Activated B cell treated with CpG ODN at 0.5 μM for 24 hours (primary cell): ENCODE data around the gene ADCY2. TPM values are rescaled to one million over a fixed set of nuclear protein-coding genes. Genes with fewer than 3 reads are reported as not detected.

Source experiments
- ATAC-seq: fragments of 200-7000 bp; cut with Tn5 transposase; one replicate; pipeline ENCODE4 v1.10.0; 2021; ENCODE audit warnings: low read depth, mild to moderate bottlenecking, moderate library complexity
- CTCF ChIA-PET: fragments of 350-600 bp; sonication (Branson Sonifier 250); formaldehyde crosslinking; loops from one replicate; lab custom pipeline; 2021; ENCODE audit warnings: antibody characterized with exemption; lab: Charles Lee
- POLR2A ChIA-PET: fragments of 350-600 bp; sonication (Branson Sonifier 250); formaldehyde crosslinking; loops from one replicate; lab custom pipeline; 2021; ENCODE audit warnings: antibody characterized with exemption; lab: Charles Lee
- DNase-seq: peaks from one replicate; pipeline ENCODE4 v3.0.0; 2022
- H3K27ac Mint-ChIP-seq: one replicate; pipeline ENCODE4 v1.8.0; 2020; ENCODE audit warnings: mixed read lengths
- H3K27me3 Mint-ChIP-seq: one replicate; pipeline ENCODE4 v1.8.0; 2021; ENCODE audit warnings: mixed read lengths
- H3K36me3 Mint-ChIP-seq: one replicate; pipeline ENCODE4 v1.8.0; 2021; ENCODE audit warnings: low read depth, mixed read lengths
- H3K4me1 Mint-ChIP-seq: one replicate; pipeline ENCODE4 v1.8.0; 2021; ENCODE audit warnings: mixed read lengths
- H3K4me3 Mint-ChIP-seq: one replicate; pipeline ENCODE4 v1.8.0; 2020; ENCODE audit warnings: mild to moderate bottlenecking, mixed read lengths
- H3K9me3 Mint-ChIP-seq: one replicate; pipeline ENCODE4 v1.8.0; 2020; ENCODE audit warnings: mixed read lengths
- intact Hi-C: fragments of 100-400 bp; cut with micrococcal nuclease; formaldehyde crosslinking; loops from one replicate; pipeline ENCODE4 v1.15.1; 2024
- total RNA-seq: library from RNA; stranded (reverse); gene quantifications from 2 replicates; pipeline ENCODE4 v1.2.3, GENCODE V29; 2022
- TF ChIP-seq, protein P1 (sequence below): fragments of 200-600 bp; IDR thresholded peaks from one replicate; pipeline ENCODE4 v1.8.0; 2022; ENCODE audit warnings: antibody characterized with exemption, mild to moderate bottlenecking

The ADCY2 gene
- total RNA-seq, 1 donor from 2014 or later: not detected

DNA sequence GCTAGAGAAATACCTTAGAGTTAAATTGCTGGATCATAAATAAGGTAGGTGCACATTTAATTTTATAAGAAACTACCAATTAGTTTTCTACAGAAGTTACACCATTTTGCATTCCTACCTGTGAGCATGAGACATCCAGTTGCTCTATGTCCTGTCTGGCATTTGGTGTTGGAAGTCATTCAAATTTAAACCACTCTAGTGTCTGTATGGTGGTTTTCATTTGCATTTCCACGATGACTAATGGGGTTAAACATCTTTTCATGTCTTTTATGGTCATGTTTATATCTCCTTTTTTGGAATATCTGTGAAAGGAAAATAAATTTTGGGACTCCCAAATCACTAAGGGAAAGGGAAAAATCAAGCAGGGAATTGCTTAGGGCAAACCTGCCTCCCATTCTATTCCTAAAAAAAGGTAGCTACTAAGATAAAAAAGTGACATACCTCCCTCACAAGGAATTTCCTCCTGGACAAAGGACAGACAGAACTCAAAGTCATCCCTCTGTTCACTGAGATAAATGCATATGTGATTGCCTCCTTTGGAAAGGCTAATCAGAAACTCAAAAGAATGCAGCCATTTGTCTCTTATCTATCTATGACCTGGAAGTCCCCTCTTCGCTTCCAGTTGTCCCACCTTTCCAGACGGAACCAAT, 31.6 kb upstream of the ADCY2 start:
- no peak for DNase-seq
- H3K27ac Mint-ChIP-seq: no peak overlapping the region
- no peaks in the 10 kb centered on the region for H3K4me1 Mint-ChIP-seq
- TF ChIP-seq, protein P1, sequence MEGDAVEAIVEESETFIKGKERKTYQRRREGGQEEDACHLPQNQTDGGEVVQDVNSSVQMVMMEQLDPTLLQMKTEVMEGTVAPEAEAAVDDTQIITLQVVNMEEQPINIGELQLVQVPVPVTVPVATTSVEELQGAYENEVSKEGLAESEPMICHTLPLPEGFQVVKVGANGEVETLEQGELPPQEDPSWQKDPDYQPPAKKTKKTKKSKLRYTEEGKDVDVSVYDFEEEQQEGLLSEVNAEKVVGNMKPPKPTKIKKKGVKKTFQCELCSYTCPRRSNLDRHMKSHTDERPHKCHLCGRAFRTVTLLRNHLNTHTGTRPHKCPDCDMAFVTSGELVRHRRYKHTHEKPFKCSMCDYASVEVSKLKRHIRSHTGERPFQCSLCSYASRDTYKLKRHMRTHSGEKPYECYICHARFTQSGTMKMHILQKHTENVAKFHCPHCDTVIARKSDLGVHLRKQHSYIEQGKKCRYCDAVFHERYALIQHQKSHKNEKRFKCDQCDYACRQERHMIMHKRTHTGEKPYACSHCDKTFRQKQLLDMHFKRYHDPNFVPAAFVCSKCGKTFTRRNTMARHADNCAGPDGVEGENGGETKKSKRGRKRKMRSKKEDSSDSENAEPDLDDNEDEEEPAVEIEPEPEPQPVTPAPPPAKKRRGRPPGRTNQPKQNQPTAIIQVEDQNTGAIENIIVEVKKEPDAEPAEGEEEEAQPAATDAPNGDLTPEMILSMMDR: no peak
- intact Hi-C loops: no loop called here
- ChIA-PET CTCF (no interaction called here), POLR2A (no interaction called here)
- H3K36me3 Mint-ChIP-seq: no peaks in the 10 kb centered on the region
- H3K9me3 Mint-ChIP-seq: no peaks in the 10 kb centered on the region
- no peak overlapping the region for H3K4me3 Mint-ChIP-seq
- H3K27me3 Mint-ChIP-seq: no peaks in the 10 kb centered on the region
- no peak for ATAC-seq

DNA sequence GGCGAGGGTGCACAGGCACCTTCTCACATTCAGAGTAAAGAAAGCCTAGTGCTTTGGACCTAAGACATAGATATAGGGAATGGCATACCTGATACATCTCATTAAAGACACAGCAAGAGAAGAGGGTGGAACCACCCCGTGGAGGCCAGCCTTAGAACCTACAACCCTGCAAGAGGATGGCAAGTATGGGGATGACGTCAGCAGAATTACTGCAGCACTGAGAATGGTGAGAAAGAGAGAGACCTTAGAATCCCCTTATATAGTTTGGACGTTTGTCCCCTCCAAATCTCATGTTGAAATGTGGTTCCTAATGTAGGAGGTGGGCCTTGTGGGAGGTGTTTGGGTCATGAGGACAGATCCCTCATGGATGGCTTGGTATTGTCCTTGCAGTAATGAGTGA, 28.2 kb upstream of the ADCY2 start:
- intact Hi-C loops: no loop called here
- Mint-ChIP-seq H3K27ac (no peak overlapping the region), H3K9me3 (no peaks in the 10 kb centered on the region), H3K36me3 (no peaks in the 10 kb centered on the region), H3K27me3 (no peaks in the 10 kb centered on the region), H3K4me3 (no peak overlapping the region), H3K4me1 (no peaks in the 10 kb centered on the region)
- POLR2A ChIA-PET: no interaction called here
- TF ChIP-seq, protein P1: no peak
- DNase-seq: no peak
- CTCF ChIA-PET: no interaction called here
- ATAC-seq: no peak

DNA sequence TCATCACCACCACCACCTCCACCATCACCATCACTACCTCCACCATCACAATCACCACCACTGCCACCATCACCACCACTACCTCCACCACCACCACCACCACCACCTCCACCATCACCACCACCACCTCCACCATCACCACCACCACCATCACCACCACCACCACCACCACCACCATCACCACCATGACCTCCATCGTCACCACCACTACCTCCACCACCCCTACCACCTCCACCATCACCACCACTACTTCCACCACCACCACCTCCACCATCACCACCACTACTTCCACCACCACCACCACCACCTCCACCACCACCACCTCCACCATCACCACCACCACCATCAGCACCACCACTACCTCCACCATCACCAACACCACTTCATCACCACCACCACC, 23.5 kb upstream of the ADCY2 start:
- ATAC-seq (no peak), DNase-seq (no peak)
- H3K36me3 Mint-ChIP-seq: no peaks in the 10 kb centered on the region
- no peak overlapping the region for H3K4me3 Mint-ChIP-seq
- H3K27ac Mint-ChIP-seq: no peak overlapping the region
- TF ChIP-seq, protein P1: no peak
- no peaks in the 10 kb centered on the region for H3K9me3 Mint-ChIP-seq
- CTCF ChIA-PET: no interaction called here
- no peaks in the 10 kb centered on the region for H3K27me3 Mint-ChIP-seq
- intact Hi-C loops: no loop called here
- no peaks in the 10 kb centered on the region for H3K4me1 Mint-ChIP-seq
- POLR2A ChIA-PET: no interaction called here

DNA sequence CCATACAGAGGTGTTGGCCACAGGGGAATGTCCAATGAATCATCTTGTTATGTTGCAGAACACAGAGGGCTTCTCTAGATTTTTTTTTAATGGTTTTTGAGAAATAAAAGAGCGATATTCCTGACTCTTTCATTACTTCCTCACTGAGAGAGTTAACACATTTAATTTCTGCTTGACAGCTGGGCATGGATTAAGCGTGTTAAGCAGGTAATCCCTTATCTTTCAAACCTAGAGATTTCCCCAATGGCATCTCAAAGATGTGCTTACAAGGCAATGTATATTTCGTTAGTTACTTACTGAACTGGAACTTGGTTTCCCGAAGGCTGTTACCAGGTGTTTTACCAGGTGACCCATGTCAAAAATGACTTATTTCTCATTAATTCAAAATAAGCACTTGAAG, 21.8 kb upstream of the ADCY2 start:
- DNase-seq (no peak), ATAC-seq (no peak)
- ChIA-PET POLR2A (no interaction called here), CTCF (no interaction called here)
- intact Hi-C loops: no loop called here
- Mint-ChIP-seq H3K9me3 (no peaks in the 10 kb centered on the region), H3K27ac (no peak overlapping the region), H3K36me3 (no peaks in the 10 kb centered on the region), H3K4me3 (no peak overlapping the region), H3K4me1 (no peaks in the 10 kb centered on the region), H3K27me3 (no peaks in the 10 kb centered on the region)
- TF ChIP-seq, protein P1: no peak

DNA sequence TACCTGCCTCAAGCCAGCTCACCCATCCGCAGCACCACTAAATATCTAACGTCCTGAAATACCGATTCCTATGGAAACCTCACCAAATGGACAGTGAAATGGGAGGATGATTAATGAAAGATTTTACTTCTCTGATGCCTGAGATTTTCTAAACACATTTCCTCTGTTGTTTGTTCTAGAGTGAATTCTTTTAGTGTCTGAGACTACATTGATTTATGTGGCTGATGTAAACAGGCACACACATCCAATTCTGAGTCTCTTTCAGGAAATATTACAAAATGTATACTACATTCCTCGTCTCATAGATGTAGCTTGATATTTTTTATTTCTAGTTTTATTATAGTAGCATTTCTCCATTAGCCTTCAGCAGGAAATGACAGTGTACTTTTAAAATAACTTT, 20.5 kb upstream of the ADCY2 start:
- Mint-ChIP-seq H3K27ac (no peak overlapping the region), H3K36me3 (no peaks in the 10 kb centered on the region), H3K27me3 (no peaks in the 10 kb centered on the region), H3K9me3 (no peaks in the 10 kb centered on the region), H3K4me3 (no peak overlapping the region), H3K4me1 (no peaks in the 10 kb centered on the region)
- DNase-seq (no peak), ATAC-seq (no peak)
- ChIA-PET CTCF (no interaction called here), POLR2A (no interaction called here)
- intact Hi-C loops: no loop called here
- TF ChIP-seq, protein P1: no peak
